GM12801 (cell line): Measurements from ENCODE around the gene KCNJ9.
A peak's percentile ranks its signal among the peaks of the same experiment; 100 is the strongest.

ENCODE experiments used
- TF ChIP-seq, protein P1 (sequence below): IDR thresholded peaks from one replicate; pipeline ENCODE4 v1.5.1; 2011; ENCODE audit warnings: control low read depth; ENCODE audit not compliant: insufficient read length; ENCODE audit errors: extremely low read depth

KCNJ9 gene

DNA sequence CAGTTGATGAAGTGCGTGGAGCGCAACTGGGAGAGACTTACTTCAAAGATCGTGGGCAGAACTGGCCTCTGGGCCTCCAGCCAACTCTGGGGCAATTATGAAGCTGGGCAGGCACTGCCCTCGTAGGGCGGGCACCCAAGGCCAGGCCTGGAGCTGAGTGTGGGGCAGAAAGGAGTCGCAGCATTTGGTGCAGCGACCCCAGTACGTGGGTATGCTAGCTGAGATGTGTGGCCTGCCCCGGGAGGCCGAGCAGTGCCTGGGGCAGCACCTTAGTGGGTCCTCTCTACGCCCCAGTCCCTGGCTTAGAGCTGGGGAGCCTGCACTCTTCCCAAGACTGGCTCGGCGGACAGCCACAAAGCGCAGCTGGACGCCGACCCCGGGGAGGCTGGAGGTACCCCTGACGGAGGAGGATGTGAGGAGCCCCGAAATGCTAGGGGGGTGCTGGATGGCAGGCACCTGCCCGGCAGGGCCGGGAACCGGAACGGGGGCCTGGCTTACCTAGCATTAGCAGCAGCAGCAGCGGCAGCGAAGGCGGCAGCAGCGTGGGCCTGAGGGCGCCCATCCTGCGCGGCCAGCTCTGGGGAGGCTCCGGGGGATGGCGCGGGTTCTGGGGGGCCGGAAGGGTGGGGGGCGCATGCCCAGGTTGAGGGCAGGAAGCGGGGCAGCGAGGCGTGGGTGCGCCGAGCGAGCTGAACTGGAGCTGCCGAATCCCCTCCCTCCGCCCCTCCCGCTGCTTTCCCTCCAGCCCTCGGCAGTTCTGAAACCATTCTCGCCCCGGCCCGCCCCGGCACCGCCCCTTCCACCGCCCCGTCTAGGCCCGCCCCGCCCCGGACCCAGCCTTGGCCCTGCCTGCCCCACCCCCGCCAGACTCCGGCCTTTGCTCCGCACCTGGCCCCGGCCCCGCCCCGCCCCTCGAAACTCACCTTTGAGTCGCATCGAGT, 16.8 kb downstream of the KCNJ9 start, which contains the start of gene IGSF8:
Gene IGSF8, minus strand, starts transcription at position 709 of the 941 bp plus-strand sequence. Its CDS starts 147 bp downstream, at position 562.
- TF ChIP-seq, protein P1, sequence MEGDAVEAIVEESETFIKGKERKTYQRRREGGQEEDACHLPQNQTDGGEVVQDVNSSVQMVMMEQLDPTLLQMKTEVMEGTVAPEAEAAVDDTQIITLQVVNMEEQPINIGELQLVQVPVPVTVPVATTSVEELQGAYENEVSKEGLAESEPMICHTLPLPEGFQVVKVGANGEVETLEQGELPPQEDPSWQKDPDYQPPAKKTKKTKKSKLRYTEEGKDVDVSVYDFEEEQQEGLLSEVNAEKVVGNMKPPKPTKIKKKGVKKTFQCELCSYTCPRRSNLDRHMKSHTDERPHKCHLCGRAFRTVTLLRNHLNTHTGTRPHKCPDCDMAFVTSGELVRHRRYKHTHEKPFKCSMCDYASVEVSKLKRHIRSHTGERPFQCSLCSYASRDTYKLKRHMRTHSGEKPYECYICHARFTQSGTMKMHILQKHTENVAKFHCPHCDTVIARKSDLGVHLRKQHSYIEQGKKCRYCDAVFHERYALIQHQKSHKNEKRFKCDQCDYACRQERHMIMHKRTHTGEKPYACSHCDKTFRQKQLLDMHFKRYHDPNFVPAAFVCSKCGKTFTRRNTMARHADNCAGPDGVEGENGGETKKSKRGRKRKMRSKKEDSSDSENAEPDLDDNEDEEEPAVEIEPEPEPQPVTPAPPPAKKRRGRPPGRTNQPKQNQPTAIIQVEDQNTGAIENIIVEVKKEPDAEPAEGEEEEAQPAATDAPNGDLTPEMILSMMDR = no peak

DNA sequence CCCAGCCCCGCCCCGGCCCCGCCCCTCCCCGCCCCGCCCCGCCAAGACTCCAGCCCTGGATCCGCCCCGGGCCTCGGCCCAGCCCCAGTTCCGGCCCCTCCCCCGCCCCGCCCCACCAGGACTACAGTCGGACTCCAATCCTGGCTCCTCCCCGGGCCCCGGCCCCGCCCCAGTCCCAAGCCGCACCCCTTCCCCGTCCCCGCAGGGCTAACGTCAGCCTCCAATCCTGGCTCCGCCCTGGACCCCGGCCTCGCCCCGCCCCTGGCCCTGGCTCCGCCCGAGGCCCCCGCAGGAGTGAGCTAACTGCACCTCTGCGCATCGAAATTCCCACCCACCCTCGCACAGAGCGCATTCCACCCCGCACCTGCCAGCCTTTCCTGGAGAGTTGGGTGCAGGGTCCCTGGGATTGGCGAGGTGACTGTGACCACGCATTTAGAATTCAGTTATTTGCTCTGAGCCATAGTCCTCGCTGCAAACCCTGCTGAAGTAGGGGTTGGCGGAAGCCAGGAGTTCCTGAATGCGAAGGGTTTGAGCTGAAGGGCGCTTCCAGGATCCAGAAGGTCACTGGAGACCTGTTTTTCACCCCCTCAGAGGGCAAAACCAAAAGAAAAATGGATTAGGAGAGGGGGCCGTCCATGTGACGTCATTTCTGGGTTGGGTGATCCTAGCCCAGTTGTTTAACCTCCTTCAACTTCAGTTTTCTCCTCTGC, 17.7 kb downstream of the KCNJ9 start:
- TF ChIP-seq, protein P1 = no peak

DNA sequence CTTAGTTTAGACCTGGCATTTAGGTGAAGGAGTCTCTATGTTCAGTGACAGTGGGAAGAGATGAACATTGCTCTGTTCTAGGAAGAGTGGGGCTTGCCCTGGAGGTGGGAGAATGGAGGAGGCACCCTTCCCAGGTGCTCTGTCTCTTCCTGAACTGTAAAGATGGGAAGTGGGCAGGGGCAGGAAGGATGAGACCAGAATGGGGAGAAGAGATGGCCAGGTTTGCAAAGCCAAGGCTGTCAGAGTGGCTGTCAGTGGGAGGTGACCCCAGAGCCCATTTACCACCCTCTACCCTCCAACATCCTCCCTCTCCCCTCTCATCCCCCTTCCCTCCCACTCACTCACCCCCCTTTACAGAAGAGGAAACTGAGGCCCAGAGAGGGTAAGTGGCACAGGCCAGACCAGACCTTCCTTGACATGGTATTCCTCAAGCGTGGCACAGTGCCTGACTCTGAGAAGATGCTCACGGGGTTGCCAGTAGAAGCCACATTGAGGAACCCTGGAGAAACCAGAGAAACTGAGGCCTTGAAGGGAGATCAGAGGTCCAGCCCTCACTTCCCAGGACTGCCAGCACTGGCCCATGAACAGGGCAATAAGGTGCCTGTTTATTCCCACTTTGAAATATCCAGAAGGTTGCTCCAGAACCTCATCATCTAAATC, 18.5 kb downstream of the KCNJ9 start:
- TF ChIP-seq, protein P1 = no peak

DNA sequence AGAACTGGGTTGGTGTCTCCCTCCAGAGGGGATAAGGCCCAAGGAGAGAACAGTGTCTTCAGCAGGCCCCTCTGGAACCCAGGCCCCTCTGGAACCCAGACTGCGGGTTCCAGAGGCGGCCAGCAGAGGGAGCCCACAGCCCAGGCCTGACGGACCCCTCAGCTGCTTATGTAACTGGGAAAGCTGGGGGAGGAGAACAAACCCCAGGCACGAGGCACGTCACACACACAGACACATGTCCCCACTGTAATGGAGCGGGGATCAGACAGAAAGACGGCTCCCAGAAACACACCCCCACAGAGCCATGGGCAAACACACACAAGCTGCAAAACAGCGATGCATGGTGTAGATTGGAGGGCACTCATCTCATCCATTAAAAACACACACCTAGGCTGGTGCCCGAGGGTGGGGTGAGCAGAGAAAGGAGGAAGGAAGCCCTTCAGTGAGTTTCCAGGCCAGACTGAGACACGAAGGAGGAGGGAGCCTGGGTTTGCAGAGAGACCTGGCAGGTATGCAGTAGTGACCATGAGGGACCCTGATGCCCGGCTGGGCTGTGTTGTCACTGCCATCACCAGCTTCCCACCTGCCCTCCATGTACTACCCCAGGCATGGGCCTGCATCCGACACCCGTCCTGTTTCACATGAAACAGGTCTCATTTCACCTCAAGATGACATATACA, 19.8 kb downstream of the KCNJ9 start:
- TF ChIP-seq, protein P1 = peak; percentile 40

DNA sequence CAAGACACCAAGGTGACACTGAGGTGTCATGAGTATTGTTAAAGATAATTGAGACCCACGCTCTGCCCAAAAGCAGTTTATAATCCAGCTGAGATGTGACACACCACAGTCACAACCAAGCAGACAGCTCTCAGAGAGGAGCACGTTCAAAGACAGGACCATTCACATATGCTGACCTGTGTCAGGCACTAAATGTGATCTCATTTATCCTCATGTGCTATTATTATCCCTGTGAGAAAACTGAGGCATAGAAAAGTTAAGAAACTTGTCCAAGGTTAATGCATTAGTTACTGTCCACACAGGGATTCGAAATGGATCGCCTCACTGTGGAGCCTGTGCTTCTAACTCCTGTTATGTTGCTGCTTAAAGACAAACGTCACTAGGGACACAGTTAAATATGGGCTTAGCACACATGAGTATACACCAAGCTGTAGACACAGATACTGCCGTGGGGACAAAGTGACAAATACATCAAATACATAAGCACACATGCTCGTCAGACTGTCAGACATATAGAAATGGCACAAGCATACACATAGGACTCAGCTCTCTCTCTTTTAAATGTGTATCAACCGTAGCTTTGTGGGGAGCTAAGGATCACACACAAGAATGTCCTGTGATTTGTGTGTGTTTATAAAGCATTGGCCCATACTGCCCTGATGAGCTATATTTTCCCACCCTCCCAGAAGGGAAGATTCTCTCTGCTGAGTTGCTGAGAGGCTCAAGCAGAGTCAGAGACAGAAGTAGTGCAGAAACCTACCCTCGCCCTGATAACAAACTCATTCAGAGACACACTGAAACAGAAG, 20.6 kb downstream of the KCNJ9 start:
- TF ChIP-seq, protein P1 = no peak

DNA sequence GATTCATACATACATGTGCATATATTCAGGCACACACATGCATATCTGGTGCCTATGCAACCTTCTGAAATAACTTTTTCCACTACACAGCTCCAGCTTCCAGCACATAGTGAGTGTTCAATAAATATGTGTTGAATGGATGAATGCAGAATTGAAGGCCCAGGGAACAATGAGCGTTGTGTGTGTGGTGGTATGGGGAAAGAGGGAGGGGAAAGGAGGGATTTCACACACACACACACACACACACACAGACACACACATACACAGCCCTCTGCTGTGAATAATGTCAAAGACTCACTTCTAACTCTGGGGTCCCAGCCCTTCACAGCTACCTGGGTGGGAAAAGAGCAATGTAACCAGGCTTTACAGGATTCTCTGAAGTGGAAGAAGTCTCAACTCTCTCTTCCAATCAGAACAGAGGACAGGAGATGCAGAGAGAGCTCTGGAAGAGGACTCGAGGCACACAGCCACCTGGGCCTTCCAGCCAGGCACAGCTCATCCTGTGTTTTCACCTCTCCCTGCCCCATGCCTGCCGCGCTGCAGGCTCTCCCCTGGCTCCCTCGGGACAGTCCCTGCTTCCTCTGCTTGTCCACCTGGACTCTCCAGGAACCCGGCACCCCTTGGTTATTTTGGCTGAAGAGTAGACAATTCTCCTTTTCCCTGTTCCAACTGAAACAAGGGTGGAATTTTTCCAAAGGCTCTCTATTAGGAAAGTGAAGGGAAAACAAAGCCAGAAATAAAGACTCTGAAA, 22.5 kb downstream of the KCNJ9 start:
- TF ChIP-seq, protein P1 = no peak
